Small intestine (tissue), 16 donors: ENCODE results near the gene NACC1. TPM values are rescaled to one million over a fixed set of nuclear protein-coding genes. Genes with fewer than 3 reads are reported as not detected.

Source experiments
- DNase-seq, 2 donors: peaks; one replicate each; pipeline versions ENCODE4 v3.0.0 to v3.0.0-alpha.2; 2013
- FAIRE-seq: peaks from 2 replicates; lab custom pipeline; 2012; peaks lifted over from hg19 to GRCh38; lab: Jason Lieb, UNC
- H3K27ac ChIP-seq, 3 donors: one replicate each; pipeline ENCODE4 v1.5.1; 2013; ENCODE audit warnings: low read length in 2 of 3, mild to moderate bottlenecking in 2 of 3, control low read depth in 1 of 3, inconsistent platforms in 1 of 3, low read depth in 1 of 3, moderate library complexity in 1 of 3
- H3K27me3 ChIP-seq, 3 donors: one replicate each; pipeline ENCODE4 v1.6.1; 2013; ENCODE audit warnings: low read length in 3 of 3, inconsistent platforms in 1 of 3; ENCODE audit not compliant: control insufficient read depth in 3 of 3, insufficient read depth in 3 of 3
- H3K36me3 ChIP-seq, 3 donors: one replicate each; pipeline ENCODE4 v1.6.1; 2013; ENCODE audit warnings: low read length in 3 of 3, inconsistent platforms in 1 of 3, low read depth in 1 of 3, mild to moderate bottlenecking in 1 of 3, moderate library complexity in 1 of 3; ENCODE audit not compliant: control insufficient read depth in 3 of 3, insufficient read depth in 2 of 3
- H3K4me1 ChIP-seq, 3 donors: one replicate each; pipeline ENCODE4 v1.6.1; 2013; ENCODE audit warnings: low read length in 2 of 3, inconsistent platforms in 1 of 3, low read depth in 1 of 3, mild to moderate bottlenecking in 1 of 3, moderate library complexity in 1 of 3; ENCODE audit not compliant: control insufficient read depth in 3 of 3, insufficient read depth in 2 of 3
- H3K4me3 ChIP-seq, 3 donors: one replicate each; pipeline ENCODE4 v1.5.1; 2013; ENCODE audit warnings: low read length in 3 of 3, control low read depth in 1 of 3, inconsistent platforms in 1 of 3, low read depth in 1 of 3, mild to moderate bottlenecking in 1 of 3, moderate library complexity in 1 of 3
- H3K9me3 ChIP-seq, 2 donors: one replicate each; pipeline ENCODE4 v1.6.1; 2013; ENCODE audit warnings: low read depth in 1 of 2, low read length in 1 of 2; ENCODE audit not compliant: control insufficient read depth in 2 of 2, insufficient read depth in 1 of 2
- WGBS, 3 donors: extraction: QIAGEN DNeasy Blood & Tissue Kit; methylation state at CpG; one replicate each; pipeline ENCODE4 v1.1.7; 2013; 5-methylcytosine and 5-hydroxymethylcytosine counted together
- long read RNA-seq, 10 donors: transcript quantifications; one replicate each; lab custom pipeline, GENCODE V29; 2026
- polyA plus RNA-seq, 4 donors: library from polyadenylated mRNA; stranded (reverse) in 3 of 4; unstranded in 1 of 4; fragments of 200-250 nt in 3 of 4; fragments of 120-200 nt in 1 of 4; gene quantifications; one replicate each; pipeline versions ENCODE4 v1.2.1 to v1.2.3, GENCODE V29; 2013
- donor health status: healthy with polysubstance abuse.
- donor health status: control.
- donor health status: control.
- donor health status: Bipolar disorder and iron deficiency.
- donor health status: healthy.

NACC1 gene
- 10 to 100 TPM in 3 of 4 donors, 1 to 10 TPM in 1; 7.6 to 51.6 (median 17.9) TPM for polyA plus RNA-seq
- long read RNA-seq, donor 1 = 0 reads
- long read RNA-seq, donor 2, full-length matches to known transcripts = 1 of 1 reads
- long read RNA-seq, donor 2, partial matches to known transcripts = 0 of 1 reads
- long read RNA-seq, donor 2, other reads (novel, unspliced or antisense) = 0 of 1 reads
- long read RNA-seq, donor 3, full-length matches to known transcripts = 1 of 1 reads
- long read RNA-seq, donor 3, partial matches to known transcripts = 0 of 1 reads
- long read RNA-seq, donor 3, other reads (novel, unspliced or antisense) = 0 of 1 reads
- long read RNA-seq, donor 4 = 0 reads
- long read RNA-seq, donor 5, full-length matches to known transcripts = 1 of 1 reads
- long read RNA-seq, donor 5, partial matches to known transcripts = 0 of 1 reads
- long read RNA-seq, donor 5, other reads (novel, unspliced or antisense) = 0 of 1 reads
- long read RNA-seq, donor 6 = 0 reads
- long read RNA-seq, donor 7, full-length matches to known transcripts = 1 of 1 reads
- long read RNA-seq, donor 7, partial matches to known transcripts = 0 of 1 reads
- long read RNA-seq, donor 7, other reads (novel, unspliced or antisense) = 0 of 1 reads
- long read RNA-seq, donor 8 = 0 reads
- long read RNA-seq, donor 9, full-length matches to known transcripts = 1 of 1 reads
- long read RNA-seq, donor 9, partial matches to known transcripts = 0 of 1 reads
- long read RNA-seq, donor 9, other reads (novel, unspliced or antisense) = 0 of 1 reads
- long read RNA-seq, donor 10, full-length matches to known transcripts = 7 of 7 reads
- long read RNA-seq, donor 10, partial matches to known transcripts = 0 of 7 reads
- long read RNA-seq, donor 10, other reads (novel, unspliced or antisense) = 0 of 7 reads

- no peaks in the 10 kb centered on the region for H3K27me3 ChIP-seq
- DNase-seq (peak; percentile 85 to 94), FAIRE-seq (no peak)
- peaks cover 0 to 33% (median 0%) of the 10 kb centered on the region in 3 donors for H3K36me3 ChIP-seq
- peaks cover 0 to 23% (median 6%) of the 10 kb centered on the region in 3 donors for H3K4me1 ChIP-seq
- H3K27ac ChIP-seq = peak within 1 kb of the TSS; percentile 27 to 83 (median 60)
- 1 to 2% (median 2%) methylated on average over 44 to 65 of the region's 65 CpGs for WGBS, 3 donors
- H3K9me3 ChIP-seq = no peaks in the 10 kb centered on the region
- peak within 1 kb of the TSS; percentile 81 to 99 (median 94) for H3K4me3 ChIP-seq
Measured at GRCh38 chr19:13117772-13118423, at the start of gene NACC1. TSS of gene NACC1 (plus strand) at chr19:13118264. CDS start at chr19:13135208, 16,944 bp downstream.

GRCh38 chr19:13069415-13070359 lies 48.4 kb upstream of the NACC1 start:
- no peak overlapping the region for H3K27ac ChIP-seq
- DNase-seq = no peak
- H3K27me3 ChIP-seq = peaks cover 0 to 3% (median 0%) of the 10 kb centered on the region in 3 donors
- H3K4me1 ChIP-seq = peaks cover 3 to 34% (median 3%) of the 10 kb centered on the region in 3 donors
- H3K36me3 ChIP-seq = peaks cover 0 to 19% (median 0%) of the 10 kb centered on the region in 3 donors
- FAIRE-seq = no peak
- H3K4me3 ChIP-seq = no peak overlapping the region
- WGBS, 3 donors = 30 to 54% (median 42%) methylated on average over 20 of the region's 20 CpGs
- no peaks in the 10 kb centered on the region for H3K9me3 ChIP-seq

GRCh38 chr19:13070425-13071140 lies 47.5 kb upstream of the NACC1 start:
- DNase-seq (no peak), FAIRE-seq (no peak)
- WGBS, 3 donors = 88 to 91% (median 90%) methylated on average over 32 of the region's 32 CpGs
- Histone ChIP-seq H3K36me3 (peaks cover 0 to 22% (median 0%) of the 10 kb centered on the region in 3 donors), H3K27ac (no peak overlapping the region), H3K27me3 (peaks cover 0 to 3% (median 0%) of the 10 kb centered on the region in 3 donors), H3K4me3 (no peak overlapping the region), H3K9me3 (no peaks in the 10 kb centered on the region), H3K4me1 (peaks cover 3 to 34% (median 3%) of the 10 kb centered on the region in 3 donors)

GRCh38 chr19:13071444-13072187 lies 46.4 kb upstream of the NACC1 start:
- Histone ChIP-seq H3K36me3 (peaks cover 0 to 27% (median 0%) of the 10 kb centered on the region in 3 donors), H3K9me3 (no peaks in the 10 kb centered on the region), H3K4me1 (peaks cover 3 to 34% (median 3%) of the 10 kb centered on the region in 3 donors), H3K4me3 (no peak overlapping the region), H3K27me3 (peaks cover 0 to 3% (median 0%) of the 10 kb centered on the region in 3 donors), H3K27ac (no peak overlapping the region)
- DNase-seq (no peak), FAIRE-seq (no peak)
- WGBS, 3 donors = 66 to 72% (median 68%) methylated on average over 9 of the region's 9 CpGs

- Histone ChIP-seq H3K27ac (no peak overlapping the region), H3K4me1 (peaks cover 0 to 29% (median 3%) of the 10 kb centered on the region in 3 donors), H3K9me3 (no peaks in the 10 kb centered on the region), H3K36me3 (peaks cover 0 to 27% (median 0%) of the 10 kb centered on the region in 3 donors), H3K27me3 (peaks cover 0 to 3% (median 0%) of the 10 kb centered on the region in 3 donors), H3K4me3 (no peak overlapping the region)
- WGBS, 3 donors = 77 to 85% (median 82%) methylated on average over 8 to 9 of the region's 9 CpGs
- DNase-seq (no peak), FAIRE-seq (no peak)
Measured at GRCh38 chr19:13072188-13072908, 45.7 kb upstream of the NACC1 start.

GRCh38 chr19:13073263-13073662 lies 44.8 kb upstream of the NACC1 start:
- WGBS, 3 donors = 88 to 89% (median 89%) methylated on average over 5 of the region's 5 CpGs
- Histone ChIP-seq H3K4me3 (no peak overlapping the region), H3K4me1 (peaks cover 0 to 28% (median 3%) of the 10 kb centered on the region in 3 donors), H3K9me3 (no peaks in the 10 kb centered on the region), H3K27me3 (peaks cover 0 to 3% (median 0%) of the 10 kb centered on the region in 3 donors), H3K36me3 (peaks cover 0 to 33% (median 0%) of the 10 kb centered on the region in 3 donors), H3K27ac (no peak overlapping the region)
- FAIRE-seq (no peak), DNase-seq (no peak)
